ENCODE data around the gene PSMB2. TPM values are rescaled to one million over a fixed set of nuclear protein-coding genes. Genes with fewer than 3 reads are reported as not detected.

Gene PSMB2
- total and polyA plus RNA-seq, 7 donors: 38.6 to 117 (median 68.2) TPM

- no peak for DNase-seq
- intact Hi-C loops (cut with DNase I): no loop called here
- Histone ChIP-seq H3K27me3 (ENCODE audit: insufficient read depth in 3 of 3, low read length in 2 of 3) (no peaks in the 10 kb centered on the region), H3K9me3 (no peaks in the 10 kb centered on the region), H3K4me3 (no peak overlapping the region), H3K36me3 (ENCODE audit: insufficient read depth in 1 of 2, low read depth in 1 of 2) (no peaks in the 10 kb centered on the region), H3K4me1 (no peaks in the 10 kb centered on the region), H3K27ac (no peak overlapping the region)
- WGBS, 3 donors: 77 to 82% (median 78%) methylated on average over 8 of the region's 8 CpGs
- no peak for ATAC-seq
- no peak for TF ChIP-seq CTCF (IDR thresholded peaks at IDR 0.05)
These were observed 48.1 kb downstream of the PSMB2 start for GRCh38 chr1:35592991-35593769.

- no peak for TF ChIP-seq CTCF (IDR thresholded peaks at IDR 0.05)
- Histone ChIP-seq H3K9me3 (no peaks in the 10 kb centered on the region), H3K4me1 (no peaks in the 10 kb centered on the region), H3K36me3 (ENCODE audit: insufficient read depth in 1 of 2, low read depth in 1 of 2) (no peaks in the 10 kb centered on the region), H3K27ac (no peak overlapping the region), H3K4me3 (no peak overlapping the region), H3K27me3 (ENCODE audit: insufficient read depth in 3 of 3, low read length in 2 of 3) (no peaks in the 10 kb centered on the region)
- ATAC-seq (no peak), DNase-seq (no peak)
- intact Hi-C loops (cut with DNase I): no loop called here
- WGBS, 3 donors: 91 to 93% (median 92%) methylated on average over 8 of the region's 8 CpGs
These were observed 50.1 kb downstream of the PSMB2 start for GRCh38 chr1:35591211-35591610.

- H3K4me3 ChIP-seq: no peak overlapping the region
- no peaks in the 10 kb centered on the region for H3K36me3 ChIP-seq (ENCODE audit: insufficient read depth in 1 of 2, low read depth in 1 of 2)
- no peak overlapping the region for H3K27ac ChIP-seq
- intact Hi-C loops (cut with DNase I): no loop called here
- no peaks in the 10 kb centered on the region for H3K4me1 ChIP-seq
- H3K9me3 ChIP-seq: no peaks in the 10 kb centered on the region
- no peak for ATAC-seq
- WGBS, 3 donors: 77 to 80% (median 79%) methylated on average over 25 of the region's 25 CpGs
- TF ChIP-seq CTCF (IDR thresholded peaks at IDR 0.05): no peak
- H3K27me3 ChIP-seq (ENCODE audit: insufficient read depth in 3 of 3, low read length in 2 of 3): no peaks in the 10 kb centered on the region
- DNase-seq: no peak
These were observed 50.8 kb downstream of the PSMB2 start for GRCh38 chr1:35590476-35591040.

- H3K4me3 ChIP-seq: no peak overlapping the region
- WGBS, 3 donors: 93 to 96% (median 94%) methylated on average over 15 of the region's 15 CpGs
- ATAC-seq (no peak), DNase-seq (no peak)
- no peak for TF ChIP-seq CTCF (IDR thresholded peaks at IDR 0.05)
- no peaks in the 10 kb centered on the region for H3K27me3 ChIP-seq (ENCODE audit: insufficient read depth in 3 of 3, low read length in 2 of 3)
- intact Hi-C loops (cut with DNase I): no loop called here
- no peaks in the 10 kb centered on the region for H3K36me3 ChIP-seq (ENCODE audit: insufficient read depth in 1 of 2, low read depth in 1 of 2)
- H3K9me3 ChIP-seq: no peaks in the 10 kb centered on the region
- H3K27ac ChIP-seq: no peak overlapping the region
- H3K4me1 ChIP-seq: no peaks in the 10 kb centered on the region
These were observed 51.6 kb downstream of the PSMB2 start for GRCh38 chr1:35589516-35590427.

Measured in psoas muscle (tissue), 8 donors.